GM18499 (cell line): Measurements from ENCODE around the gene HESX1.

Experiments used
- ATAC-seq: cut with Tn5 transposase; IDR thresholded peaks from one replicate; pipeline ENCODE4 v1.9.1; 2021; ENCODE audit warnings: moderate number of reproducible peaks; ENCODE audit not compliant: insufficient read depth, unreplicated experiment

HESX1 gene

GRCh38 chr3:57169108-57169507 lies 30.7 kb downstream of the HESX1 start:
- ATAC-seq = no peak

- no peak for ATAC-seq
Measured at GRCh38 chr3:57168151-57168550, 31.6 kb downstream of the HESX1 start.

DNA sequence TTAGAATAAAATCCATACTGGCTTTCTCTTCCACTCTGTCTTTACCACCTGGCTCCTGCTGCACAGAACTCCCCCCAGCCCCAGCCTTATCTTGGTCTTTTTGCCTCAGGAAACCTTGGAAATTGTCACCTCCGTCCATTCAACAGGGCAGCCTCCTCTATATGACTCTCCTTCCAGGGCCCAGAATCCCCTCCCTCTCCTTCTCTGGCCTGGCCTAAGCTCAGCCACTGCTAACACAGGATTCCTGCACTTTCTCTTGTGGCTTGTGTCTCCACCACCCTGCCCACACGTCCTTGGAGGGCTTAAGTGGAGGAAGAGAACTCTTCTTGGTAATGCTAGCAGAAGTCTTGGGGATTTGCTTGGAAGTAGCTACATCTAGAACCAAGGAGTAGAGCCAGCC lies 33.1 kb downstream of the HESX1 start:
- ATAC-seq = no peak

DNA sequence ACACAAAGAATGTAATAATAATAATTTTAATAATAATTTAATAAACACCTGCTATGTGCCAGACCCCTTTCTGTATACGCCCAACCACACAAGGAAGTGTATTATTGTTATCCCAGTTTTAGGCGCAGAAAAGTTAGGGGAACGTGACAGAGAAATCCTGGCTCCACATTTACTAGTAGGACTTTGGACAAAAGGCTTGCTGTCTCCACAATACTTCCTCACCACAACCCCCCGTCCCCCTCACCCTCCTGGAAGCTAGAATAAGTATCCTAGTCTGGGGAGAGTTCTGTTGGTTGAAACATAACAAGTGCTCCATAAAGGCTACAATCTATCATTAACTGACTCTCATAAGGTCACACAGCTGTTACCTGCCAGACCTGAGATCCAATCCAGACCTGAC lies 34.1 kb downstream of the HESX1 start:
- ATAC-seq = no peak

GRCh38 chr3:57164657-57165573 lies 34.9 kb downstream of the HESX1 start, which contains the start of gene IL17RD:
IL17RD (minus strand) TSS chr3:57165353; CDS start chr3:57165286, 67 bp downstream.
- no peak for ATAC-seq

GRCh38 chr3:57164217-57164656 lies 35.5 kb downstream of the HESX1 start:
- ATAC-seq = no peak

DNA sequence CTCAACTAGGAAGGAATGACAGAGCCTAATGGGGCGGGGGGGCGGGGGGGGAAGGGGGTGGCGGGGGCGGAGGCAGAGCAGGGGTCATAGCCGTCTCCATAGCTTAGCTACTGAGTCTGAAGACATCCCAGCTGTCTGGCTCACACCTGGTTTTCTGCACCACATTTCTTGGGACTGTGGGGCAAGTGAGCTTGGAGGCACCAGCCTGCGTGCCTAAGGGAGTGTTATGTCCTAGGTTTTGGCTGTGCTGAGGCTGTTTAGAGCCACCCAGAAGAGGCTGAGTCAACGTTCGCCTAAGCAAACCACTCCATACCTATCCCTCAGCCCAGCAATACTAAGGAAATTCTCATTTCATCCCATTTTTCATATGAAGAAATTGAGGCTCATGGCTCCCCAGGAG lies 36.0 kb downstream of the HESX1 start:
- ATAC-seq = no peak

DNA sequence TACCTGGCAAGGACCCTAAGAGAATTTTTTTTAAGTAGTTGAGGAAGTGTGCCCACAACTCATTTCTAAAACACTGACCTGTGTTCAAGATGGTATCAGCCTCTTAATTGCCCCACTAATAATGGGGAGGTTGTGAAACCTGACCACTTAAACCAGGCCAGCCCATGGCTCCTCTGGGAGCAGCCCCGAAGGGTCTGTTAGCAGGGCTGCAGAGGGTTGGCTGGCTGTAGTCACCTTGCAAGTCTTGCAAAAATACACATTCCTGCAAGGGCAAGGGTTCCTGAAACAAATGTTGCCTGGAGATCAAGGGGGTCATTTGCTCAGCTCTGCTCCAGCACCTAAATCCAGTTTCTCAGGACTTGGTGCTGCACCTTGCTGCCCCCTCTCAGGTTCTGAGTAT lies 37.9 kb downstream of the HESX1 start:
- no peak for ATAC-seq

- no peak for ATAC-seq
Measured at GRCh38 chr3:57160765-57161538, 38.8 kb downstream of the HESX1 start.

- no peak for ATAC-seq
Measured at GRCh38 chr3:57160076-57160764, 39.6 kb downstream of the HESX1 start.

DNA sequence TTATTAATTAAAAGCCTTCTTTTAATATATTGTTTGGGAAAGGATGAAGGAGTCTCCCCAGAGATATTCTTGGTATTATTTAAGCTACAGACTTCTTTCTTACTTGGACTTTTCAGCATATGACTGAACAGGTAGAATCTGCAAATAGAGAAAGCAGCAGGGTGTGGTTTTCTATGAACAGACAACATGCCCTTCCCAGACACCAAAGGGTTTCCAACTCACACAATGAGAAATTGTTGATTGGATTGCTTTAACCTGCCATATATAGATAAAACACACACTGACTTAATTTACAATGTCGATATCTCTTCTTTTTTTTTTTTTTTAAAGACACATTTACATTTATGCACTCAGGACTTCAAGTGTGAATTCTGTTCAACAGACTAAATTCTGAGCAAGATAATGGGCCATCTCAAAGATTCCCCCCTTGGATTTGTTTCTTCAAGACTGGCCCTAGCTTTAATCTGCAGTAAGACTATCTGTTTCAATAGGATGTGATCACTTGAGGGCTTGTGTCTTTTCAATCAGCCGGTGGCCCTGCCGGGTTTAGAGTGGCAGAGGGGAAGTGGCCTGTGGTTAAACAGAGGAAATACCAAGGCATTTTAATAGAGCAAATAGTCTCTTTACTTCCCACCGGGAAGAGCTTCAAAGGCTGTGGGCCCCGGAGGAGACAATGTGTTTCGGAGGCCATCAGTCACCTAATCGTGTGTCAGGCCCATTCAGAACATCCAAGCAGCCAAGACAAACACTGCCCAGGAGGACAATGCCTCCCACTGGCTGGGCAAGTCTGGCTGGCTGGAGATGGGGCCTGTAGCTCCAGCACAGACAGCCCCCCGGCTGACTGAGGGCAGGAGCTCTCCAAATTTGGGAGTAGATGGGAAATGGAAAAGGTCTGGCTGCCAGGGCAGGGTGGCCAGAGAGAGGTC lies 40.7 kb downstream of the HESX1 start:
- no peak for ATAC-seq

DNA sequence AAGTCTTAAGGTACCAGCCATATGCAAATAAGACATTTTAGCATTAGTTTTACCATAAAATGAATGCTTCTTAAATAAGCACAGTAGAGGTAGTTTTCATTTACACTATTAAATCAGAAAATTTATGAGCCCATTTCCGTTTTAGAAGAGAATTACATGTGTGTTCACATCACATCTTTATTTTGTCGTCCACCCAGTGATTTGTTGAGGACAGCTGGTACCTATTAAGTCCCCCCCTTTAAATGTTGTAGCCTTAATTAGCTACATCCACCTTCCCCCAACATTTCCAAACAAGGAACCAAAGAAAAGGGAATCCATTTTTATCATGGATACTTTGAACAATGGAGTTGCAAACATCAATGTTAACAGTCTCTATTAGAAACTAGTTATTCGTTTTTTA lies 41.5 kb downstream of the HESX1 start:
- ATAC-seq = no peak

GRCh38 chr3:57157545-57157944 lies 42.2 kb downstream of the HESX1 start:
- ATAC-seq = no peak

DNA sequence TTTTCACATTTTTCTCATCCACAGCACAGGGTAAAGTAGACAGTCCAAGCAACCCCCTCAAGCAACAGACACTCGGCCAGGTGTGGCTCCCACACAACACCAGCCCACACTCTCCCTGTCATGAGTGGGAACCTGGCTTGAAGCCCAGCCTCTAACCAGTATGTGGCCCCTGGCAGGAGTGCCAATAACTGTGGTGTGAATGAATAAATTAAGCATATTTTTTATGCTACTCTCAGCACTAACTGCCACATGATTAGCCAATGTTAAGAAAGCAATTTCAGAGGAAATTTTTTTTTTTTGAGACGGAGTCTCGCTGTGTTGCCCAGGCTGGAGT lies 44.5 kb downstream of the HESX1 start:
- no peak for ATAC-seq

GRCh38 chr3:57154470-57155309 lies 45.1 kb downstream of the HESX1 start:
- ATAC-seq = no peak

DNA sequence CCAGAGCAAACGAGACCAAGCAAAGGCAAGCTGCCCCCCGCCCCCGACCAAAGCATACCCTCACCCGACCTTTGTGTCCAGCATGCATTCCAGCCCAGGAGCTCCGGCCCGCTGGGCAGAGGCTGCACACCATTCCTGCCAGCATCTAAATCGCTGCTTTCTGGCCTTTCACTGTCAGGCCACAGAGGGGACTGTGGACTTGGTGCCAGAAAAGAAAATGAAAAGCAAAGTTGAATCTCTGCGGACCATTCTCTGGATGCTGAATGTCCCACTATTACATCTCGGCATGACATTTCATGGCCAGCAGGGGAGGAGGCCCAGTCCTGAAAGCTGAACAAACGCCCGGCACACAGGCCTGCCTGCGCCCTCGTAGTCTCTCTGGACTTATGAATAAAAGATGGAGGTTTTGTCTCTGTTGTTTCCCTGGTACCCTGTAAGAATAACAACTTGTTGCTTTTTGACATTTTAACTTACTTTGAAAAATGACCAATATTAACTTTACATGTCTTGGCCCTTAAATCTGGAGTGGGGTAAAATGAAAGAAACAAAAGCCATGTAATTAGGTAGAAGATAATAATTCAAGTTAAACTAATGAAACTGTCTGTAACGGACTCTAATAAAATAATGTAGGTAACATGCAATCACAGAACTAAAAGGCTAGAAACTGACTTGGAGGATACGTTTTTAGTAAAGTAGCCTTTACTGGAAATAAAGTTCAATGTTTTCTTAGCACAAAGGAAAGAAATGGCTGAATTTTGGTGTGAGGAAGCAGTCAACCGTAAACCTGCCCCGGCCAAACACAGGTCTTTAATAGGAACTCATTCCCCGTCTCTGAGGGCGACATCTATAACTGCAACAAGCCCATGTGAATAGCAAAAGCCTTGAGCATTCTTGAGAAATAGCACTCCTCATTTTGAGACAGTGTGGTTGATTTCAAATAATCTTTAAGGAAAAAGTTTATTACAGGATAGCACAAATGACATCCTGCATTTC lies 47.3 kb downstream of the HESX1 start:
- no peak for ATAC-seq

DNA sequence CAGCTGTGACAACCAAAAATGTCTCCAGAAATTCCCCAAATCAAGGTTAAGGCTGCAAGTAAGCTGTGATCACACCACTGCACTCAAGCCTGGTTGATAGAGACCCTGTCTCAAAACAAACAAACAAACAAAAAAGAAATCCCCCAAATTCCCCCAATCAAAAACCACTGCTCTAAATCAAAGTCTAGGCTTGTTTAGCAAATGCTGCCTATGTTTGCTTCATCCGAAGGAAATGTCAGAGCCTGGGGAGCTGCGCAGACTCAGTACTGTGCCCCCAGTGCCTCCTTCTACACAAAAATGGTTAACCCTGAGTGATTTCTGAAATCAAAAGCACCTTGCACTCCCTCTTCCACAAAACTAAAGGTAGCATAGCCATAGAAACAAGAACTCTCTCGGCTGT lies 48.0 kb downstream of the HESX1 start:
- no peak for ATAC-seq

- ATAC-seq = no peak
Measured at GRCh38 chr3:57151021-57151449, 48.7 kb downstream of the HESX1 start.
